DMS79 treated with DMSO at 0.1 percent for 48 hours (cell line): ENCODE data around the gene C10orf105.
A peak's percentile ranks its signal among the peaks of the same experiment; 100 is the strongest.

Experiments used
- DNase-seq: peaks from one replicate; lab custom pipeline; 2025; lab: John Stamatoyannopoulos, UW

Gene C10orf105

GRCh38 chr10:71751515-71752224 is 32.1 kb upstream of the C10orf105 start:
- DNase-seq: no peak

- DNase-seq: no peak
These were observed 31.4 kb upstream of the C10orf105 start for GRCh38 chr10:71750986-71751385.

GRCh38 chr10:71750124-71750841 is 30.7 kb upstream of the C10orf105 start:
- no peak for DNase-seq

GRCh38 chr10:71749396-71749795 is 29.8 kb upstream of the C10orf105 start:
- no peak for DNase-seq

GRCh38 chr10:71748671-71749191 is 29.2 kb upstream of the C10orf105 start:
- no peak for DNase-seq

GRCh38 chr10:71747551-71748523 is 28.3 kb upstream of the C10orf105 start:
- DNase-seq: no peak

- no peak for DNase-seq
These were observed 27.5 kb upstream of the C10orf105 start for GRCh38 chr10:71747039-71747531.

- no peak for DNase-seq
These were observed 26.9 kb upstream of the C10orf105 start for GRCh38 chr10:71746344-71747037.

GRCh38 chr10:71745664-71746250 is 26.2 kb upstream of the C10orf105 start:
- DNase-seq: no peak

GRCh38 chr10:71744897-71745663 is 25.5 kb upstream of the C10orf105 start:
- DNase-seq: no peak

- no peak for DNase-seq
These were observed 24.3 kb upstream of the C10orf105 start for GRCh38 chr10:71743866-71744265.

- DNase-seq: no peak
These were observed 23.7 kb upstream of the C10orf105 start for GRCh38 chr10:71743089-71743838.

GRCh38 chr10:71742301-71743088 is 22.9 kb upstream of the C10orf105 start:
- no peak for DNase-seq

- no peak for DNase-seq
These were observed 22.1 kb upstream of the C10orf105 start for GRCh38 chr10:71741671-71742070.

GRCh38 chr10:71741029-71741428 is 21.5 kb upstream of the C10orf105 start:
- no peak for DNase-seq

GRCh38 chr10:71740069-71740653 is 20.6 kb upstream of the C10orf105 start:
- peak; percentile 21 for DNase-seq

GRCh38 chr10:71739358-71739900 is 19.9 kb upstream of the C10orf105 start:
- DNase-seq: no peak

GRCh38 chr10:71737834-71738197 is 18.2 kb upstream of the C10orf105 start:
- DNase-seq: no peak
